Hair follicular keratinocyte (primary cell): ENCODE results near the gene KRAS. TPM values are rescaled to one million over a fixed set of nuclear protein-coding genes. Genes with fewer than 3 reads are reported as not detected.

Experiments used
- total RNA-seq: library from RNA; depleted of rRNA; stranded (reverse); fragments of >200 nt; gene quantifications from 2 replicates; pipeline ENCODE4 v1.2.3, GENCODE V29; 2015

The KRAS gene
- total RNA-seq = 9.3 and 11.9 TPM in 2 replicates

GRCh38 chr12:25250744-25251730, at the start of gene KRAS:
Gene KRAS (minus strand): TSS chr12:25250929.

DNA sequence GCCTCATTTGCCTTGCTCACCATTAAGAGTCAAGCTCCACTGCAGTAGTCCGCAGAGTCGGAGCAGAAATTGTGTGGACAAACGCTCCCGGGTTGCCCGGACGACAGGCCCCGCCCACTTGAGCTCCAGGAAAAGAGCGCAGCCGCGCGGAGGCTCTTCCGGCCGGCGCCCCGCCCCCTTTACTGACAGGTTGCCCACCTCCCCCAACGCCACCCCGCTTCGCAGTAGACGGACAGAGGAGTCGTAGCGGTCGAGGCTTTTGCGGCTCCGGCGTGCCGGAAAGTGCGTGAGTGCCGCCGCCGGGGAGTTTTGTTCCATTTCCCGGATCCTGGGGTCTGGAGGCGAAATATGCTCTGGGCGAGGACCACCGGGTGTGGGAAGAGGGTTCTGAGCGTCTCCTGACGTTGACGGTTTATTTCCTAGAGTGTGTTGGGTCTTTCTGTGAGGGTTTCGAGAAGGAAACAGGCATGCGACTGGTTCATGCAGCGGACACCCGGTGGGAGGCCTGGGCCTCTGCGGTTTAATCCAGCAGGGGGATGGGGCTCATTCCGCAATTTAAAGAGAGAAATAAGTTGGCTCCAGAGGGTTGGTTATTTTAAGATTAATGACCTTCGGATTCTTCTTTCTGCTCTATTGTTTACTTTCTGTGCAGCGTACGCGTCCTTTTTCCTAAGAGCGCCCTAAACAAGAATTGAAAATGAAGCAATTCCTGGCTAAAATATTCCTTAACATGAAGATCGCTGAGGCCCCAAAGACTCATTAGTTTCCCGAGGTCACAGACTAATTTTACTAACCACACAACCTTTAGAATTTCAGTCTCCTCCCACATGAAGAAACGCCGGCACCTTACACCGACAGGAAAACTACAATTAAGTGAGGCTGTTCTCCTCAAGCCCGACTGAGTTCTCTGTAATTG, 55.4 kb downstream of the KRAS start, which contains the start of the genes DNAI7 and ETFRF1:
DNAI7 (minus strand) TSS at position 105 of the 916 bp plus-strand sequence; CDS start at position 23, 82 bp downstream.
ETFRF1 (plus strand) TSS at position 182 of the 916 bp plus-strand sequence. CDS start 8,720 bp downstream, outside the sequence.

Other genes with a start within 250 kb of the KRAS start
- 0.08 and 1.0 TPM in 2 replicates for gene DNAI7, start 55.8 kb downstream of the KRAS start, total RNA-seq
- gene ETFRF1, start 55.7 kb downstream of the KRAS start, total RNA-seq = 13.5 and 14.9 TPM in 2 replicates